Stimulated activated CD4-positive, alpha-beta T cell treated with anti-CD3 and anti-CD28 coated beads, Interleukin-12 subunit alpha, Interleukin-12 subunit beta, amount 100 ng/mL, for 24 hours (primary cell): ENCODE data around the gene ENPP7.

Experiments used
- DNase-seq, 2 experiments: peaks; one replicate each; pipeline ENCODE4 v3.0.0-alpha.2; 2020; ENCODE audit warnings: low read depth in 2 of 2

The ENPP7 gene

DNA sequence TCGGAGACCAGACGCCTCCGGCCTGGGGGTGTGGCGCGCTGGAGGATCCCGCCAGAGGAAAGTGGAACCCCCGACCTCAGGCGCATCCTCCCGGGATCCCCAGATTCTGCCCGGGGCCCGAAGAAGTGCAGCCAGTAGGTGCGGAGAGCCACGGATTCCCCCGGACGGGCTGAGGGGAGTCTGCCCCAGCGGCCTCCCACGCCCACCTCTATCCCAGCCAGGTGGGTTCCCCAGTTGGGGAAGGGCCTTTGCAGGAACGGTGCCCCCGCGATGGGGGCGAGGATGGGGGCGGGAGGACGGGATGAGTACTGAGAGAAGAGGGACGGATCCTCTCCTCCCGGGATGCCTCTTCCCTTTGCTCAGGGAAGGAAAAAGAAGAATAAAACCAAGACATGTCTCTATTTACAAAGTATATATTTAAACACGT lies 61.0 kb downstream of the ENPP7 start:
- DNase-seq: no peak
